ENCODE data around the gene DCST1. TPM values are rescaled to one million over a fixed set of nuclear protein-coding genes. Genes with fewer than 3 reads are reported as not detected.

The DCST1 gene
- total RNA-seq, 1 experiment from 2014 or later = 0.22 TPM

DNA sequence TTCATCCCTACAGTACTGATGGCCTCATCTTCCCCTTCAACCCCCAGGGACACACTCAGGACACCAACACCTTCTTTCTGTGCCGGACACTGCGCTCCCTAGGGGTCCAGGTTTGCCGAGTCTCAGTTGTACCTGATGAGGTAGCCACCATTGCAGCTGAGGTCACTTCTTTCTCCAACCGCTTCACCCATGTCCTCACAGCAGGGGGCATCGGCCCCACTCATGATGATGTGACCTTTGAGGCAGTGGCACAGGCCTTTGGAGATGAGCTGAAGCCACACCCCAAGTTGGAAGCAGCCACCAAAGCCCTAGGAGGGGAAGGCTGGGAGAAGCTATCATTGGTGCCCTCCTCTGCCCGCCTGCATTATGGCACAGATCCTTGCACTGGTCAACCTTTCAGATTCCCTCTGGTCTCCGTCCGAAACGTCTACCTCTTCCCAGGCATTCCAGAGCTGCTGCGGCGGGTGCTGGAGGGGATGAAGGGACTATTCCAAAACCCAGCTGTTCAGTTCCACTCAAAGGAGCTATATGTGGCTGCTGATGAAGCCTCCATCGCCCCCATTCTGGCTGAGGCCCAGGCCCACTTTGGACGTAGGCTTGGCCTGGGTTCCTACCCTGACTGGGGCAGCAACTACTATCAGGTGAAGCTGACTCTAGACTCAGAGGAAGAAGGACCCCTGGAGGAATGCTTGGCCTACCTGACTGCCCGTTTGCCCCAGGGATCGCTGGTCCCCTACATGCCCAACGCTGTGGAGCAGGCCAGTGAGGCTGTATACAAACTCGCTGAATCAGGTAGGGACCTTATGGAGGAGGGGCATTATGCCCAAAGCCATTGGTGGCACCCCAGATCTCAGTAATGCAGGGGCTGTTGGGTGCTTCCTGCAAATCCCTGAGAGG is 45.3 kb upstream of the DCST1 start:
- Histone ChIP-seq H2AFZ (no peak overlapping the region), H3K79me2 (ENCODE audit: low read depth) (peaks cover 57% of the 10 kb centered on the region), H3K4me1 (replicated peaks; ENCODE audit: insufficient read depth) (peaks cover 28% of the 10 kb centered on the region), H3K4me2 (no peak overlapping the region; the same call in 1 of the 2 replicates), H3K9me2 (ENCODE audit: insufficient read depth) (no peaks in the 10 kb centered on the region), H3K27me3 (ENCODE audit: insufficient read depth, low read depth) (no peaks in the 10 kb centered on the region), H3F3A (ENCODE audit: insufficient read depth, low read depth) (peaks cover 31% of the 10 kb centered on the region; the same call in 1 of the 2 replicates), H4K20me1 (ENCODE audit: insufficient read depth) (no peaks in the 10 kb centered on the region), H3K36me3 (ENCODE audit: low read depth) (peaks cover 18% of the 10 kb centered on the region), H3K9me3 (ENCODE audit: insufficient read depth, low read depth) (no peaks in the 10 kb centered on the region), H3K4me3 (no peak overlapping the region), H3K27ac (no peak overlapping the region)
- CTCF ChIA-PET = no interaction called here
- POLR2A ChIA-PET (ENCODE audit: unreplicated experiment) = interaction anchor here (0.6 kb wide), 1 partner anchor 34 kb away, joined by 4 read pairs; no protein-coding TSS in a partner anchor
- BruUV-seq (replicated peaks) = no TSS peak
- TF ChIP-seq, protein P1, sequence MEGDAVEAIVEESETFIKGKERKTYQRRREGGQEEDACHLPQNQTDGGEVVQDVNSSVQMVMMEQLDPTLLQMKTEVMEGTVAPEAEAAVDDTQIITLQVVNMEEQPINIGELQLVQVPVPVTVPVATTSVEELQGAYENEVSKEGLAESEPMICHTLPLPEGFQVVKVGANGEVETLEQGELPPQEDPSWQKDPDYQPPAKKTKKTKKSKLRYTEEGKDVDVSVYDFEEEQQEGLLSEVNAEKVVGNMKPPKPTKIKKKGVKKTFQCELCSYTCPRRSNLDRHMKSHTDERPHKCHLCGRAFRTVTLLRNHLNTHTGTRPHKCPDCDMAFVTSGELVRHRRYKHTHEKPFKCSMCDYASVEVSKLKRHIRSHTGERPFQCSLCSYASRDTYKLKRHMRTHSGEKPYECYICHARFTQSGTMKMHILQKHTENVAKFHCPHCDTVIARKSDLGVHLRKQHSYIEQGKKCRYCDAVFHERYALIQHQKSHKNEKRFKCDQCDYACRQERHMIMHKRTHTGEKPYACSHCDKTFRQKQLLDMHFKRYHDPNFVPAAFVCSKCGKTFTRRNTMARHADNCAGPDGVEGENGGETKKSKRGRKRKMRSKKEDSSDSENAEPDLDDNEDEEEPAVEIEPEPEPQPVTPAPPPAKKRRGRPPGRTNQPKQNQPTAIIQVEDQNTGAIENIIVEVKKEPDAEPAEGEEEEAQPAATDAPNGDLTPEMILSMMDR (conservative IDR thresholded peaks at IDR 0.05) = no peak
- no peak for DNase-seq
- intact Hi-C loops (cut with micrococcal nuclease; ENCODE audit: unreplicated experiment) = no loop called here

DNA sequence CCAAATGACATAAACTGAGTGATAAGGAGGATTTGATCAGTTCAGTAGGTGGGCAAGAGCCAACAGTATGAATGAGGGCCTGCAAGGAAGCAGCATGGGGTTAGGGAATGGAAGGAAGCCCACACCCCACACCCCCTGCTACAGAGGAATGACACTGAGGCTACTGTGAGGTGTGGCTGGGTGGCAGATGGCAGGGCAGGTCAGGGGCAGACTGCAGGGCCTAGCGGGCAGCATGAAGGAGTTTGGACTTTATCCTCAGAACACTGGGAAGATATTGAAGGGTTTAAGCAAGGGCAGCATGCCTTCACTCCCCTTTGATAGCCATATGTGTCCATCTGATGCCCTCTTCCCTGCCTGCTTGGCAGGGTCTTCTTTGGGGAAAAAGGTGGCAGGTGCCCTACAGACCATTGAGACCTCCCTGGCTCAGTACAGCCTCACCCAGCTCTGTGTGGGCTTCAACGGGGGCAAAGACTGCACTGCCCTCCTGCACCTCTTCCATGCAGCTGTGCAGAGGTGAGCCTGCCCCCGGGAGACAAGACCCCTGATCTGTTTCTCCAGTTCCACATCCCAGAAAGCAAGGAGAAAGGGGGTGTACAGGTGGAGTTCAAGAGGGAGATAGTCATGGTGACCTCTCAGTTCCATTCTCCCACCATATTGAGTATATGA is 44.3 kb upstream of the DCST1 start:
- Histone ChIP-seq H3K36me3 (ENCODE audit: low read depth) (peaks cover 18% of the 10 kb centered on the region), H3K9me3 (ENCODE audit: insufficient read depth, low read depth) (no peaks in the 10 kb centered on the region), H3K4me3 (no peak overlapping the region), H3K4me2 (no peak overlapping the region), H2AFZ (no peak overlapping the region), H3K27me3 (ENCODE audit: insufficient read depth, low read depth) (no peaks in the 10 kb centered on the region), H3K9me2 (ENCODE audit: insufficient read depth) (no peaks in the 10 kb centered on the region), H3K79me2 (ENCODE audit: low read depth) (peaks cover 47% of the 10 kb centered on the region), H4K20me1 (ENCODE audit: insufficient read depth) (no peaks in the 10 kb centered on the region), H3K27ac (no peak overlapping the region), H3K4me1 (replicated peaks; ENCODE audit: insufficient read depth) (peaks cover 25% of the 10 kb centered on the region), H3F3A (ENCODE audit: insufficient read depth, low read depth) (peaks cover 40% of the 10 kb centered on the region; the same call in 1 of the 2 replicates)
- TF ChIP-seq, protein P1 (conservative IDR thresholded peaks at IDR 0.05) = no peak
- TF ChIP-seq EZH2 (IDR thresholded peaks at IDR 0.05; ENCODE audit: low read depth) = no peak
- ChIA-PET POLR2A (ENCODE audit: unreplicated experiment) (interaction anchor here (0.5 kb wide), 1 partner anchor 94 kb away, joined by 4 read pairs; no protein-coding TSS in a partner anchor), CTCF (no interaction called here)
- no peak for DNase-seq
- intact Hi-C loops (cut with micrococcal nuclease; ENCODE audit: unreplicated experiment) = no loop called here
- BruUV-seq (replicated peaks) = no TSS peak

DNA sequence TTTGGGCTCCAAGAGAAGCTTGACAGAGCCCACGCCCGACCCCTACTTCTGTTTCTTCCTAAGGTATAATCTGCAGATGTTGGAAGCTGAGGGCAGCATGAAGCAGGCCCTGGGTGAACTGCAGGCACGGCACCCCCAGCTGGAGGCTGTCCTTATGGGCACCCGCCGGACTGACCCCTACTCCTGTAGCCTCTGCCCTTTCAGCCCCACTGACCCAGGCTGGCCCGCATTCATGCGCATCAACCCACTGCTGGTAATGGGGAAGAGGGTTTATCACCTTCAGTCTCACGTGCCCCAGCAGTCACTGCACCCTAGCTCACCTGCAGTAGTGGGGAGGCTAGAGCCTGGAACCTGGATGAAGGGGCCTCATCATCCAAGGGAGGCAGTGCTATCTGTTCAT is 43.3 kb upstream of the DCST1 start:
- ChIA-PET POLR2A (ENCODE audit: unreplicated experiment) (no interaction called here), CTCF (no interaction called here)
- Histone ChIP-seq H4K20me1 (ENCODE audit: insufficient read depth) (no peaks in the 10 kb centered on the region), H3K4me2 (no peak overlapping the region), H3K4me1 (replicated peaks; ENCODE audit: insufficient read depth) (peaks cover 27% of the 10 kb centered on the region), H3K27me3 (ENCODE audit: insufficient read depth, low read depth) (no peaks in the 10 kb centered on the region), H3K27ac (no peak overlapping the region), H3K79me2 (ENCODE audit: low read depth) (peaks cover 37% of the 10 kb centered on the region), H3K36me3 (ENCODE audit: low read depth) (peaks cover 18% of the 10 kb centered on the region), H3F3A (ENCODE audit: insufficient read depth, low read depth) (peaks cover 49% of the 10 kb centered on the region), H3K9me3 (ENCODE audit: insufficient read depth, low read depth) (no peaks in the 10 kb centered on the region), H2AFZ (no peak overlapping the region), H3K4me3 (no peak overlapping the region), H3K9me2 (ENCODE audit: insufficient read depth) (no peaks in the 10 kb centered on the region)
- TF ChIP-seq EZH2 (IDR thresholded peaks at IDR 0.05; ENCODE audit: low read depth) = no peak
- TF ChIP-seq, protein P1 (conservative IDR thresholded peaks at IDR 0.05) = no peak
- intact Hi-C loops (cut with micrococcal nuclease; ENCODE audit: unreplicated experiment) = no loop called here
- no peak for DNase-seq
- BruUV-seq (replicated peaks) = no TSS peak
